ENCODE data around the gene FOXP1. TPM values are rescaled to one million over a fixed set of nuclear protein-coding genes. Genes with fewer than 3 reads are reported as not detected.

Gene FOXP1
- total RNA-seq, 1 donor from 2014 or later: 71.3 TPM

DNA sequence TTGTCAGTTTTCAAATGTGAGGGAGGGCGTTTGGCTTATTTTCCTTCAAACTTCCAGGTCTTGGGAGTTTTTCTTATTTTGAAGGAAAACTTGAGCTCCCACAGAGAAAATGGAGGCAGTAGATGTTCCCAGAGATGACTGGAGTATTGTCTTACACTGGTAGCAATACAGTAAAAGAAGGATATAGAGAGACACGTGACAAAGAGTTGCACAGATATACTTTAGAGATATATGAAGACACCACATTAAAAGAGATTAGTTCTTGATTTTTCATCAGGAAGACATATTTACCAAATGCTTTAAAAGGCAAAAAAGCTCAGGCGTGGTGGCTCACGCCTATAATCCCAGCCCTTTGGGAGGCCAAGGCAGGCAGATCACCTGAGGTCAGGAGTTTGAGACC, 490.9 kb downstream of the FOXP1 start:
- no peak for DNase-seq (ENCODE audit: low spot score)
- no peaks in the 10 kb centered on the region for H3K9me3 Mint-ChIP-seq (ENCODE audit: unreplicated experiment)
- no peak overlapping the region for H3K27ac Mint-ChIP-seq (ENCODE audit: unreplicated experiment)
- H3K4me3 Mint-ChIP-seq (ENCODE audit: unreplicated experiment): no peak overlapping the region
- peaks cover 2% of the 10 kb centered on the region for H3K4me1 Mint-ChIP-seq (ENCODE audit: unreplicated experiment)
- no peaks in the 10 kb centered on the region for H3K36me3 Mint-ChIP-seq (ENCODE audit: low read depth, unreplicated experiment)
- peaks cover 3% of the 10 kb centered on the region for H3K27me3 Mint-ChIP-seq (ENCODE audit: unreplicated experiment)
- no peak for TF ChIP-seq CTCF (IDR thresholded peaks at IDR 0.05; ENCODE audit: unreplicated experiment)

DNA sequence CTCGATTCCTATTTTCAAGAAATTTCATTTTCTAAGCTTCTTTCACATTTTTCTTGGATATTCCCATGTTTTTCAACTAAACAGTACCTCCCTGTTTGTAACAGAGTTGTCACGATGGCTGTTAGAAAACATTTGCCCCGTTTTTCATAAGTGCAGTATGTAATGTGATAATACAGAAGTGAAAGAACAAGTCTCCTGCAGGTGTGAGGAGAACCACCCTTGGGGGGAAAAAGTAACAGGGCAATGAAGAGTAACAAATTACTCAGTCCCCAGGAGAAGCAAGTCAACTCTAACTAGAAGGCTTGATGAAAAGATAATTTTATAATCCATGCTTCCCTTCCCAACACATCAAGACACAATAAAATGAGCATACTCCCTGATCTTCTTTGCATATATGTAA, 493.3 kb downstream of the FOXP1 start:
- Mint-ChIP-seq H3K36me3 (ENCODE audit: low read depth, unreplicated experiment) (no peaks in the 10 kb centered on the region), H3K27me3 (ENCODE audit: unreplicated experiment) (peaks cover 3% of the 10 kb centered on the region), H3K4me3 (ENCODE audit: unreplicated experiment) (no peak overlapping the region), H3K9me3 (ENCODE audit: unreplicated experiment) (no peaks in the 10 kb centered on the region), H3K27ac (ENCODE audit: unreplicated experiment) (no peak overlapping the region), H3K4me1 (ENCODE audit: unreplicated experiment) (peaks cover 4% of the 10 kb centered on the region)
- DNase-seq (ENCODE audit: low spot score): no peak
- no peak for TF ChIP-seq CTCF (IDR thresholded peaks at IDR 0.05; ENCODE audit: unreplicated experiment)

GRCh38 chr3:71089271-71089847, 494.2 kb downstream of the FOXP1 start:
- no peak for TF ChIP-seq CTCF (IDR thresholded peaks at IDR 0.05; ENCODE audit: unreplicated experiment)
- H3K36me3 Mint-ChIP-seq (ENCODE audit: low read depth, unreplicated experiment): no peaks in the 10 kb centered on the region
- H3K27me3 Mint-ChIP-seq (ENCODE audit: unreplicated experiment): peaks cover 3% of the 10 kb centered on the region
- H3K4me3 Mint-ChIP-seq (ENCODE audit: unreplicated experiment): no peak overlapping the region
- DNase-seq (ENCODE audit: low spot score): no peak
- H3K27ac Mint-ChIP-seq (ENCODE audit: unreplicated experiment): no peak overlapping the region
- H3K4me1 Mint-ChIP-seq (ENCODE audit: unreplicated experiment): peaks cover 4% of the 10 kb centered on the region
- no peaks in the 10 kb centered on the region for H3K9me3 Mint-ChIP-seq (ENCODE audit: unreplicated experiment)

- no peak for DNase-seq (ENCODE audit: low spot score)
- Mint-ChIP-seq H3K36me3 (ENCODE audit: low read depth, unreplicated experiment) (no peaks in the 10 kb centered on the region), H3K9me3 (ENCODE audit: unreplicated experiment) (no peaks in the 10 kb centered on the region), H3K4me1 (ENCODE audit: unreplicated experiment) (peaks cover 4% of the 10 kb centered on the region), H3K4me3 (ENCODE audit: unreplicated experiment) (no peak overlapping the region), H3K27me3 (ENCODE audit: unreplicated experiment) (peaks cover 3% of the 10 kb centered on the region), H3K27ac (ENCODE audit: unreplicated experiment) (no peak overlapping the region)
- no peak for TF ChIP-seq CTCF (IDR thresholded peaks at IDR 0.05; ENCODE audit: unreplicated experiment)
Measured at GRCh38 chr3:71088742-71089141, 494.8 kb downstream of the FOXP1 start.

- no peak for TF ChIP-seq CTCF (IDR thresholded peaks at IDR 0.05; ENCODE audit: unreplicated experiment)
- Mint-ChIP-seq H3K27ac (ENCODE audit: unreplicated experiment) (no peak overlapping the region), H3K9me3 (ENCODE audit: unreplicated experiment) (no peaks in the 10 kb centered on the region), H3K4me1 (ENCODE audit: unreplicated experiment) (peaks cover 4% of the 10 kb centered on the region), H3K36me3 (ENCODE audit: low read depth, unreplicated experiment) (no peaks in the 10 kb centered on the region), H3K27me3 (ENCODE audit: unreplicated experiment) (peaks cover 3% of the 10 kb centered on the region), H3K4me3 (ENCODE audit: unreplicated experiment) (no peak overlapping the region)
- DNase-seq (ENCODE audit: low spot score): no peak
Measured at GRCh38 chr3:71088019-71088708, 495.4 kb downstream of the FOXP1 start.
